ENCODE data around the gene TSEN15.

Gene TSEN15

GRCh38 chr1:184075055-184076029, 23.8 kb downstream of the TSEN15 start:
- H3K4me3 ChIP-seq (ENCODE audit: low read depth, low read length): no peak overlapping the region
- DNase-seq (ENCODE audit: low read depth): peak; percentile 83
- TF ChIP-seq, protein P1, sequence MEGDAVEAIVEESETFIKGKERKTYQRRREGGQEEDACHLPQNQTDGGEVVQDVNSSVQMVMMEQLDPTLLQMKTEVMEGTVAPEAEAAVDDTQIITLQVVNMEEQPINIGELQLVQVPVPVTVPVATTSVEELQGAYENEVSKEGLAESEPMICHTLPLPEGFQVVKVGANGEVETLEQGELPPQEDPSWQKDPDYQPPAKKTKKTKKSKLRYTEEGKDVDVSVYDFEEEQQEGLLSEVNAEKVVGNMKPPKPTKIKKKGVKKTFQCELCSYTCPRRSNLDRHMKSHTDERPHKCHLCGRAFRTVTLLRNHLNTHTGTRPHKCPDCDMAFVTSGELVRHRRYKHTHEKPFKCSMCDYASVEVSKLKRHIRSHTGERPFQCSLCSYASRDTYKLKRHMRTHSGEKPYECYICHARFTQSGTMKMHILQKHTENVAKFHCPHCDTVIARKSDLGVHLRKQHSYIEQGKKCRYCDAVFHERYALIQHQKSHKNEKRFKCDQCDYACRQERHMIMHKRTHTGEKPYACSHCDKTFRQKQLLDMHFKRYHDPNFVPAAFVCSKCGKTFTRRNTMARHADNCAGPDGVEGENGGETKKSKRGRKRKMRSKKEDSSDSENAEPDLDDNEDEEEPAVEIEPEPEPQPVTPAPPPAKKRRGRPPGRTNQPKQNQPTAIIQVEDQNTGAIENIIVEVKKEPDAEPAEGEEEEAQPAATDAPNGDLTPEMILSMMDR (conservative IDR thresholded peaks at IDR 0.05; ENCODE audit: low read depth, low read length): peak; percentile 69

- TF ChIP-seq, protein P1 (conservative IDR thresholded peaks at IDR 0.05; ENCODE audit: low read depth, low read length): no peak
- DNase-seq (ENCODE audit: low read depth): peak; percentile 26
- H3K4me3 ChIP-seq (ENCODE audit: low read depth, low read length): no peak overlapping the region
These were observed 27.2 kb downstream of the TSEN15 start for GRCh38 chr1:184078564-184079249.

GRCh38 chr1:184080309-184080708, 28.8 kb downstream of the TSEN15 start:
- H3K4me3 ChIP-seq (ENCODE audit: low read depth, low read length): no peak overlapping the region
- TF ChIP-seq, protein P1 (conservative IDR thresholded peaks at IDR 0.05; ENCODE audit: low read depth, low read length): no peak
- DNase-seq (ENCODE audit: low read depth): no peak

DNA sequence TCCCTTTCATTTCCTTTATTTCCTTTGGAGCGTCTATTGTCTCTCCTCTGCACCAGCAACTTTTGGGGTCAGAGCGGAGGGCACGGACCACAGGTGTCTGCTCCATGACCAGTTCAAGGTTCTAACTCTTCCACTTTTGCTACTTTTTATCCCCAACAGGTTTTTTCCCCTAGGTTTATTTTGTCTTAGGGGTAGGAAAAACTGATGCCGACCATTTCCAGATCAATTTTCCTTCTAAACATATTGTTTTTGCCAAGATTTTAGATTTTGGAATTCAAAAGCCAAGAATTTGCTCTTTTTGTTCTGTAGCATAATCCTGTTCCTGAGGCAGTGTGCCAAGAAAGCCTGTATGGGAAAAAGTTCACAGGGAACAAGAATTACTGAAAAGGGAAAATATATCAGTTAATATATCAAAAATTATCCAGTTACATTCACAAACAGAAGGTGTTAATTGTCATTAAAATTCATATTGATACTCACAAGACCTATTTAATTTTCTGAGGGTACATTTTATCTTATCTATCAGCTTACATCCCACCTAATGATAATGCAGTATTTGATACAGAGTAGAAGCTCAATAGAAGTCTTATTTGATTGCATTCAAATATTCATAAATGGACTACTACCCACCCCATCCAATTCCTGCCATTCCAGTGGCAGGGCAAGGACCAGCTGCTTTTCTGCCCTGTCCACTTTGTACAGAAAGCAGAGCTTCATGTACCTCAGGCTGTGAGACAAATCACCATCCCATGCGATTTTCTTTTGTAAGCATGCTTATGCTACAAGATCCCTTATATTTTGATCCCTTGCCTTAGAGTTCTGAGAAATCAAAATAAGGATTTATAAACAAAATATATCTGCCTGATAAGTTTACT, 31.2 kb downstream of the TSEN15 start:
- no peak overlapping the region for H3K4me3 ChIP-seq (ENCODE audit: low read depth, low read length)

DNA sequence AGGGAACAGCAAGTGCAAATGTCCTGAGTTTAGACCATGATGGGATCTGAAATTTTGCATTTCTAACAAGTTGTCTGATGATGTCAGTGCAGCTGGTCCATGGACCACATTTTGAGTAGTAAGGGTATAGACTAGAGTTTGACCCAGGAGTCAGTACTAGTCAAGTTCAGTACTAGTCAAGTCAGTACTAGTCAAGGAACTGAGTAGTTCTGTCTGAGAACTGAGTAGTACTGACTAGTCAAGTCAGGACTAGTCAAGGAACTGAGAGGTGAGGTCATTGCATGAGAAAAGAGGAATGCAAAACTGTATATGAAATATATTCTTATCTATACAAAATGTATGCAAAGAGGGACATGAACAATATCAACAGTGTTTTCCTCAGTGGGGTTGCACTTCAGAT, 34.1 kb downstream of the TSEN15 start:
- TF ChIP-seq, protein P1 (conservative IDR thresholded peaks at IDR 0.05; ENCODE audit: low read depth, low read length): no peak
- DNase-seq (ENCODE audit: low read depth): no peak
- no peak overlapping the region for H3K4me3 ChIP-seq (ENCODE audit: low read depth, low read length)

More for the DNA sequence above, 31.2 kb downstream of the TSEN15 start:
- no peak for DNase-seq (ENCODE audit: low read depth)
- TF ChIP-seq, protein P1 (conservative IDR thresholded peaks at IDR 0.05; ENCODE audit: low read depth, low read length): no peak

GRCh38 chr1:184088037-184088436, 36.5 kb downstream of the TSEN15 start:
- no peak overlapping the region for H3K4me3 ChIP-seq (ENCODE audit: low read depth, low read length)
- TF ChIP-seq, protein P1 (conservative IDR thresholded peaks at IDR 0.05; ENCODE audit: low read depth, low read length): no peak
- DNase-seq (ENCODE audit: low read depth): no peak

Data from choroid plexus epithelial cell (primary cell).